Renal pelvis (tissue), 4 donors: ENCODE data around the gene SYNGR3. TPM values are rescaled to one million over a fixed set of nuclear protein-coding genes. Genes with fewer than 3 reads are reported as not detected.

Experiments used
- DNase-seq: peaks from one replicate; pipeline ENCODE4 v3.0.0-alpha.2; 2013
- polyA plus RNA-seq, 3 donors: library from polyadenylated mRNA; unstranded; fragments of 120-200 nt; gene quantifications; one replicate each; pipeline ENCODE4 v1.2.1, GENCODE V29; 2013; ENCODE audit not compliant: insufficient read length in 3 of 3

Gene SYNGR3
- polyA plus RNA-seq, 3 donors = 1.5 to 2.4 (median 2.1) TPM

- no peak for DNase-seq
Measured at GRCh38 chr16:1975432-1976215, 14.1 kb upstream of the SYNGR3 start.

- DNase-seq = no peak
Measured at GRCh38 chr16:1976216-1976520, 13.6 kb upstream of the SYNGR3 start.

- DNase-seq = no peak
Measured at GRCh38 chr16:1976951-1977874, 12.6 kb upstream of the SYNGR3 start.

- no peak for DNase-seq
Measured at GRCh38 chr16:1977875-1978268, 11.9 kb upstream of the SYNGR3 start.

- DNase-seq = no peak
Measured at GRCh38 chr16:1978476-1979120, 11.2 kb upstream of the SYNGR3 start.

- DNase-seq = no peak
Measured at GRCh38 chr16:1979271-1980029, 10.3 kb upstream of the SYNGR3 start.

- DNase-seq = no peak
Measured at GRCh38 chr16:1980030-1980769, 9.6 kb upstream of the SYNGR3 start.

- DNase-seq = no peak
Measured at GRCh38 chr16:1980770-1981087, 9.0 kb upstream of the SYNGR3 start.

- no peak for DNase-seq
Measured at GRCh38 chr16:1981398-1981836, 8.4 kb upstream of the SYNGR3 start, which contains the start of gene NOXO1. NOXO1 (minus strand) TSS chr16:1981469; CDS start chr16:1981179, 290 bp downstream.

GRCh38 chr16:1982013-1982433 lies 7.7 kb upstream of the SYNGR3 start:
- DNase-seq = no peak

- no peak for DNase-seq
Measured at GRCh38 chr16:1982991-1983543, 6.7 kb upstream of the SYNGR3 start.

GRCh38 chr16:1983544-1984346 lies 6.0 kb upstream of the SYNGR3 start, which contains the start of gene GFER:
GFER (plus strand) TSS chr16:1984193; CDS start chr16:1984219, 26 bp downstream.
- DNase-seq = peak; percentile 90

GRCh38 chr16:1984347-1985225 lies 5.2 kb upstream of the SYNGR3 start:
- no peak for DNase-seq

- no peak for DNase-seq
Measured at GRCh38 chr16:1985466-1986150, 4.2 kb upstream of the SYNGR3 start.

- no peak for DNase-seq
Measured at GRCh38 chr16:1987198-1987597, 2.6 kb upstream of the SYNGR3 start.

GRCh38 chr16:1990101-1990350 lies 256 bp downstream of the SYNGR3 start:
- no peak for DNase-seq

GRCh38 chr16:1990351-1991134 lies 773 bp downstream of the SYNGR3 start:
- no peak for DNase-seq

GRCh38 chr16:1991135-1991551 lies 1.4 kb downstream of the SYNGR3 start:
- no peak for DNase-seq
